B cell (primary cell): ENCODE data around the gene GSTP1.

Experiments
- EZH2 ChIP-seq: IDR thresholded peaks from 2 replicates; pipeline ENCODE4 v1.6.1; 2012; ENCODE audit warnings: borderline replicate concordance, low read depth, mild to moderate bottlenecking, moderate library complexity, low read length; ENCODE audit not compliant: insufficient read depth, poor library complexity, severe bottlenecking
- TF ChIP-seq, protein P1 (sequence below): fragments of 200-600 bp; IDR thresholded peaks from one replicate; pipeline ENCODE4 v1.8.0; 2022; ENCODE audit warnings: antibody characterized with exemption, mild to moderate bottlenecking

DNA sequence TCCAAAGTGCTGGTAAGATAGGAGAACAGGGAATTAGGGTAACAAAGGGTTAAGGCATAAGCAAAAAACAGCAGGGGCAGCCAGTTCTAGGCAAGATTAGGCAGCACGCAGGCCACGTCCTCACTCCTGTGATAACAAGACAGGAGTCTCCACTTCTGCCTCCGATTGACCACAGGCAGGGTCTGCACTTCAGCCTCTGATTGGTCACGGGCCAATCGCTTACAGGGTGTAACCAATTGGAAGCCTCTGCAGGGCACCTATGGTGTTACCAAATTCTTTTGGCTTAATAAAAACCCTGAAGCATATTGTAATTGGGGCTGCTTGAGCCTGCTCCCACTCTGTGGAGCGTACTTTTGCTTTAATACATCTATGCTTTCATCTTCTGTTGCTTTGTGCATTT, 12.2 kb upstream of the GSTP1 start:
- TF ChIP-seq, protein P1, sequence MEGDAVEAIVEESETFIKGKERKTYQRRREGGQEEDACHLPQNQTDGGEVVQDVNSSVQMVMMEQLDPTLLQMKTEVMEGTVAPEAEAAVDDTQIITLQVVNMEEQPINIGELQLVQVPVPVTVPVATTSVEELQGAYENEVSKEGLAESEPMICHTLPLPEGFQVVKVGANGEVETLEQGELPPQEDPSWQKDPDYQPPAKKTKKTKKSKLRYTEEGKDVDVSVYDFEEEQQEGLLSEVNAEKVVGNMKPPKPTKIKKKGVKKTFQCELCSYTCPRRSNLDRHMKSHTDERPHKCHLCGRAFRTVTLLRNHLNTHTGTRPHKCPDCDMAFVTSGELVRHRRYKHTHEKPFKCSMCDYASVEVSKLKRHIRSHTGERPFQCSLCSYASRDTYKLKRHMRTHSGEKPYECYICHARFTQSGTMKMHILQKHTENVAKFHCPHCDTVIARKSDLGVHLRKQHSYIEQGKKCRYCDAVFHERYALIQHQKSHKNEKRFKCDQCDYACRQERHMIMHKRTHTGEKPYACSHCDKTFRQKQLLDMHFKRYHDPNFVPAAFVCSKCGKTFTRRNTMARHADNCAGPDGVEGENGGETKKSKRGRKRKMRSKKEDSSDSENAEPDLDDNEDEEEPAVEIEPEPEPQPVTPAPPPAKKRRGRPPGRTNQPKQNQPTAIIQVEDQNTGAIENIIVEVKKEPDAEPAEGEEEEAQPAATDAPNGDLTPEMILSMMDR = no peak
- TF ChIP-seq EZH2 = no peak
